ENCODE measurements around the gene PBLD.
"Not testable (repeated sequence)": the region's sequence is repeated elsewhere in the genome, so short reads cannot be mapped to it uniquely, and the experiment has no call there.

Gene PBLD

GRCh38 chr10:68330852-68331454 lies 1.8 kb downstream of the PBLD start:
- DNase-seq = peak in 1 of 2 experiments; percentile 11

DNA sequence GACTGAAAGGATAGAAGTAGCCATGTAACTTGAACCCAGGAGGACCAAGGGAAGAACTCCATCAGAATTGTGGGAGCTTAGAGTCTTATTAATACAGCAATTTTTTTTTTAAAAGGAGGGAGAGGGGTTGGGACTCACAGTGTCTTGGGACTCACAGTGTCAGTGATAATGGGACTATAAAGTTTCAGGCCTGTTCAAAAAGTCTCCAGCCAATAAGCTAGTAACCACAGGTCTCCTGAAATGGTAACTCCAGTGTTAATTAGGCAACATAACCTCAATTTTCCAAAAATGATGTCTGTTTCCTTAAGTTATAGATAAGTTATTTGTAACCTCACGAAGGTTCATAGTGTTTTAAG lies 3.2 kb downstream of the PBLD start:
- DNase-seq = no peak

DNA sequence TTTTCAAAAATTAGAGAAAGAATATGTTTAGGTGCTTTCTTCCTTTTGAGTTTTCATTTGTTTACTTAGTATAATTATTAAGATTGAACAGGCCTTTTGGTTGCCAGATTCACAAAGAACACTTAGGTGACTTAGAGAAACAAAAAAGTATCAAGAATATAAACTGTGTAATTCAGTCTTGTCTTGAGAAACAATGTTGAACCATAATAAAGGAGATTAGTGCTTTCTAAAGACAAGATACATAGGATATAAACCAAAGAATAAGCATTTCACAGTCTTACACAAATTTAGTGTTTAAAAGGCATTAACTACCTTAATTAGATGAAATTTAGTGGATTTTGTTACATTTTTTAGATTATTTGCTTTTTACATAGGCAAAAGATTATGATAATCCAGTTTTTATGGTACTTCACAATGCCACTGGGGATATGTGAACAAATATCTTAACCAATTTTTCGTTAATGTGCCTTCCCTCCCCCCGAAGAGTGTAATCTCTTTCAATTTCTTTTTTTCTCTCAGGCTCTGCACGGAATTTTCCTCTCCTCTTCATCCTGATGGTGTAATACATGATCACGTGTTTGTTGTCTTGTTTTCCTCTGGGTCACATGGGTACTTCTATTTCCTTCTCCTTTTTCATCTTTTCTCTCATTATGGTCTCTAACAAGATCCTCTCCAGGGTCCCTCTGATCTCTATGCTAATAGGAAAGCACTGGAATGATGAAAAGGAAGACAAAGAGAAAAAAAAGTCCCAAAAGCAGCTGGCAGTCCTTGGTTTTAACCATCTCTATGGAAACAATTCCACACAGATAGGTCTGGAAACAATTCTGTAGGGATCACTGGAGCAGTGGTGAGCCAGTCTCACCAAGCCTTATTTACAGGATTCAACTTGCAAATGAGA lies 4.6 kb downstream of the PBLD start:
- DNase-seq = peak in 1 of 2 experiments; percentile 26

GRCh38 chr10:68324396-68324795 lies 8.3 kb downstream of the PBLD start:
- not testable (repeated sequence) for DNase-seq

GRCh38 chr10:68318331-68319059 lies 14.2 kb downstream of the PBLD start:
- DNase-seq = no peak

GRCh38 chr10:68315582-68315981 lies 17.1 kb downstream of the PBLD start:
- DNase-seq = no peak

DNA sequence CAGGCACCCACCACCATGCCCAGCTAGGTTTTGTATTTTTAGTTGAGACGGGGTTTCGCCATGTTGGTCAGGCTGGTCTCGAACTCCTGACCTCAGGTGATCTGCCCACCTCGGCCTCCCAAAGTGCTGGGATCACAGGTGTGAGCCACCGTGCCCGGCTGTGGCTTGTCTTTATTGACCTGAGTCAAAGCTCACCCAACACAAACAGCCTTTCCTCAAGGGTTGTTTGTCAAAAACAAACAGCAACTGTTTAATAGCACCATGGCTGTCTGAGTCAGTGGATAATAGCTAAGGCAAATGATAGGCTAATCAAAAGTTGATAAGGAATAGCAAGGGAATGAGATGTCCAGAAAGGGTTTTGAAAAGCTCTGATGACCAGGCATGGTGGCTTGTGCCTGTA lies 17.8 kb downstream of the PBLD start:
- not testable (repeated sequence) for DNase-seq

- no peak for DNase-seq
Measured at GRCh38 chr10:68310531-68310930, 22.2 kb downstream of the PBLD start.

- no peak for DNase-seq
Measured at GRCh38 chr10:68305854-68306253, 26.9 kb downstream of the PBLD start.

DNA sequence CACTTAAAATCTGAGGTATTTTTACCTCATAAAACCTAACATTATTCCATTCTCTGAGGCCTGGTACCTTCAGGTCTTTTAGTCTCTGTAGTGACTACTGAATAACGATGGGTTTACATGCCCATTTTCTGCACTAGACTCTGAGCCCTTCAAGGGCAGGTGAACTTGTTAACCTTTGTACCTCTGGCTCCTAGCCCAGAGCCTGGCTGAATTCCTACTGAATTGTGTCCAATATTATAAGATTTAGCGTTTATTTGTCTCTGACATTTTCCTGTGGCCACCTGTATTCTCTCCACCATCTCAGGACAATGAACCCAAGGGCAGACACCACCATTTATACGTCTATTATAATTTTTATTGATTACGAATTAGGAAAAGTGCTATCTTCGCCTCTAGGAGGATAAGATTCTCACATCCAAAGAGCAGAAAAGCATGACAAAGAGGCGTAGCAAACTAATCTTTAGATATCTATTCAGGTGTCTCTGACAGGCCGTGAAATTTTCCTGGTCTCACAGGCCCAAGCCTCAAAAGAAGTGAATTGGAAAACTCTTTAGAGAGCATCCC lies 28.8 kb downstream of the PBLD start:
- no peak for DNase-seq

GRCh38 chr10:68302871-68303270 lies 29.9 kb downstream of the PBLD start:
- no peak for DNase-seq

DNA sequence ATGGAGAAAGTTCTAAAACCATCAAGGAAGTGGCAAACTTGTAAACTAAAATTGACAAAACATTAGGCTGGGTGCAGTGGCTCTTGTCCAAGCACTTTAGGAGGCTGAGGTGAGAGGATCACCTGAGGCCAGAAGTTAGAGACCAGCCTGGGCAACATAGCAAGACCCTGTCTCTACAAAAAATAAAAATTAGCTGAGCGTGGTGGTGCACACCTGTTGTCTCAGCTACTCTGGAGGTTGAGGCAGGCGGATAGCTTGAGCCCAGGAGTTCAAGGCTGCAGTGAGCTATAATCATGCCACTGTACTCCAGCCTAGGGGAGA lies 30.3 kb downstream of the PBLD start:
- no peak for DNase-seq

DNA sequence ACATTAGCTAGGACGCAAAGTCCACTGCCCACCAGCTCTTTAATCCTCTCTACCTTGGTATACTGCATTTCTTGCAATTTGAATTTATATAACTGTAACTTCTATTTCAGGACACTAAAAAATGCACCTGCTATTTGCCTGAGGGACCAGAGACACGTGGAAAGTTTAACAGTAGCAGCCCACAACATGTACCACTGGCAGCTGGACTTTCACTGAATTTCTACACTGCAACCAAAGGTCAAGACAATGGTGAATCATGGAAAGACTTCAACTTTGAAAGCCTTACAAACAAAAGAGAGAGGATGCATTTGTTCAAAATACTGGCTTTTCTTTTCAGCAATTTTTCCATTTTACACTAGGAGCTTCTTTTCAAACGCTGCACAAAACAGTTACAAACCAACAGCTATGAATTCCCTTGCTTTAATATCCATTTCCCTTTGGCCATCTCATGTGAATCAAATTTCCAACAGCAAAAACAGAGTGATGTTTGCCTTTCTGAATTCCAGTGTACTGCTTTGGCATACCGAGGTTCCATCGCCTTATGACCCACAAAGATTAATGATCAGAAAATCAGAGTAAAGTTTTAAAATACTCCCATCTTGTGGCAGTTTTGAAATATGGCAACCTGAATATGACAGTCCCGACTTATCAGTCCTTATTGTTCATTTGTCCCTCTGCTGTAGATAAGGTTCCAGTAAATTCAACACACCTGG lies 30.8 kb downstream of the PBLD start:
- DNase-seq = peak in 1 of 2 experiments; percentile 41

- no peak for DNase-seq
Measured at GRCh38 chr10:68301301-68301700, 31.4 kb downstream of the PBLD start.

DNA sequence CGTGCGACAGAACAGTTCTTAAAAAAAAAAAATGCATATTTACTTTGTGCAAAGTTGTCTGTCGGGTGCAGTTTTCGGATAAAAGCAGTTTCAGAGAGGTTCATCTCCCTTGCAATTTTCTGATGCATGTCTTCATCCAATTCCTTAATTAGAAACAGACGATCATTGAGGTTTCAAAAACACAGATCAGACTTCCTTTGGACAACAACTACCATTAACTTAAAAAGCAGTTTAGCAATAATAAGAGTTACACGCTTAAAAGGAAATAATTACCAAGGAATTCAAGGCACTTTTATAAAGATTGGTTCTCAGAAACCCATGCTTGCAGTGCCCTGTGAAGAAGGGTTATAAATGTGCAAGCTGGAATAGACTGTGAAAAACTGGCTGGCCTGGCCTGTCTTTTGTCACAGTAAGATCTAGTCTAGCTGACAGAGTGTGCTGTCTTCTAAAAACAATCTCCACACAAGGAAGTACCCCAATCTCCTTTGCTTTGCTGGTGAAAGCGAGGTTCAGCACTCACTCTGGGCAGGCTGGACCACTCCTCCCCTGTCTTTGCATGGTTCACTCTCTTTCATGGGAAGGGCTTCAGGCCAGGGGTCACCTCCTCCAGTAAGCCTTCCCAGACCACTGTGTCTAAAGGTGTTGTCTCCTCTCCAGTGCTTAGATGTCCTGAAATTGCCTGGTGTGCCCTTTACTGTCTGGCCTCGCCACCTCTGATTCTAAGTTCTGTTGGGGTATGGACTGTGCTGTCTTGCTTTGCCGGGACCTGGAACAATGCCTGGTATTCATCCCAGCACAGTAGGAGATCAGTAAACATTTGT lies 35.7 kb downstream of the PBLD start:
- DNase-seq = no peak

DNA sequence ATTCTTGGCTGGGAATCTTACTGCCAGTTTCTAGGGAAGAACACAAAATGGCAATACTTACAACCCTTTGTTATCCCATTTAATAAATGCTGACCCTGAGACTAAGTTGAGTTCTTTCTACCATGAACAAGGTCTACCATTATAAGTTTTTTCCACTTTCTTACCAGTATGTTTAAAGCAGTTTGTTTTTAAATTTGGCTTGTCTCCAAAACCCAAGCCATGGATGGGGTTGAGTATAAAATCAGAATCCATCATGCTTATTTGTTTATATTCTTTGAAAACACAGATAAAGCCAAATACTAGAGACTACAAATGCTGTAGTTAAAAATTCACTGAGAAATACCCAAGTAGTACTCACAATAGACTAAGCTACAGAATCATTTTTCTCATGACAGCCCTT lies 42.0 kb downstream of the PBLD start:
- no peak for DNase-seq

- no peak for DNase-seq
Measured at GRCh38 chr10:68288717-68289116, 44.0 kb downstream of the PBLD start.

GRCh38 chr10:68284062-68285001 lies 48.4 kb downstream of the PBLD start:
- no peak for DNase-seq

- DNase-seq = no peak
Measured at GRCh38 chr10:68280758-68281157, 52.0 kb downstream of the PBLD start.

DNA sequence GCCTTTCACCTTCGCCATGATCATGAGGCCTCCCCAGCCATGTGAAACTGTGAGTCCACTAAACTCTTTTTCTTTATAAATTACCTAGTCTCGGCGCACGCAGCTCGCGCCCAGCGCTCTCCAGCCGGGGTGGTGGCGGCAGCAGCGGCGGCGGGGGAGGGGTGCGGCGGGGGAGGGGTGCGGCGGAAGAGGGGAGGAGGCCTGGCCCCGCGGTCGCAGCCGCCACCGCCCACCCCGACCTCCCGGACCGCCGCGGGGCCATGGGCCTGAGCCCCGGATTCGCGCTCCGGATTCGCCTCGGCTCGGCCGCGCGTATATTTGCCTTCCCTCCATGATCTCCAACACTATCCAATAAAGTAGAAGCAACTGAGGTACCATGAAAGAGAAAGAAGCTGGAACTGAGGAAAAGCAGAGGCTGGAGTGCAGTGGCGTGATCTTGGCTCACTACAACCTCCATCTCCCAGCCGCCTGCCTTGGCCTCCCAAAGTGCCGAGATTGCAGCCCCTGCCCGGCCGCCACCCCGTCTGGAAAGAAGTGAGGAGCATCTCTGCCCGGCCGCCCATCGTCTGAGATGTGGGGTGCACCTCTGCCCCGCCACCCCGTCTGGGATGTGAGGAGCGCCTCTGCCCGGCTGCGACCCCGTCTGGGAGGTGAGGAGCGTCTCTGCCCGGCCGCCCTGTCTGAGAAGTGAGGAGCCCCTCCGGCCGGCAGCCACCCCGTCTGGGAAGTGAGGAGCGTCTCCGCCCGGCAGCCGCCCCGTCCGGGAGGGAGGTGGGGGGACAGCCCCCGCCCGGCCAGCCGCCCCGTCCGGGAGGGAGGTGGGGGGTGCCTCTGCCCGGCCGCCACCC lies 53.6 kb downstream of the PBLD start:
- not testable (repeated sequence) for DNase-seq
